Mesenteric fat pad (tissue), 1 donor: ENCODE measurements around the gene KIF5A. TPM values are rescaled to one million over a fixed set of nuclear protein-coding genes. Genes with fewer than 3 reads are reported as not detected.

Source experiments
- DNase-seq: peaks from one replicate; pipeline ENCODE4 v3.0.0-alpha.2; 2020; ENCODE audit warnings: low spot score
- total RNA-seq: library from RNA; stranded (reverse); fragmentation: NEBNext Ultra II Directional; extraction: Animal tissue kit (Norgen Biotek cat#: 25700); gene quantifications from one replicate; pipeline ENCODE4 v1.2.1, GENCODE V29; 2021
- donor health status: DM: yes; HTN: yes; CAD: no.

Gene KIF5A
- total RNA-seq, 1 donor from 2014 or later: not detected

DNA sequence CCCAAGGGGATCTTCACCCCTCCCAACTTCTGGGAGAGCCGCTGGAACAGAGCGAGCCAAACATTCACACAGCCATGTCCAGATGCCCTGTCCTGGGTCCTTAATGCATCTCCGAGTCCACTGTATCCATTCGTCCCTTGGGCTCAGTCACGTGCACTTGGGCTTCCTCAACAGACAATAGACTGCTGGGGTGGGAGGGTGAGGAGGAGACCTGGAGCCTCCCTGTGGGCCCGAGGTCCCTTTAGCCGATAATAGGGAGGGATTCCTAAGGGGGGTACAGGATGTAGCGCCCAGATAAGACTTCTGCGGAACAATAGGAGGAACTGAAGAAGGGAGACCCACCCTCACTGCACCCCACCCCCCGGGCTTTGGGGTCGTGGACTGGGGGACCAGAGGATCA, 68.1 kb downstream of the KIF5A start:
- DNase-seq: peak; percentile 55

DNA sequence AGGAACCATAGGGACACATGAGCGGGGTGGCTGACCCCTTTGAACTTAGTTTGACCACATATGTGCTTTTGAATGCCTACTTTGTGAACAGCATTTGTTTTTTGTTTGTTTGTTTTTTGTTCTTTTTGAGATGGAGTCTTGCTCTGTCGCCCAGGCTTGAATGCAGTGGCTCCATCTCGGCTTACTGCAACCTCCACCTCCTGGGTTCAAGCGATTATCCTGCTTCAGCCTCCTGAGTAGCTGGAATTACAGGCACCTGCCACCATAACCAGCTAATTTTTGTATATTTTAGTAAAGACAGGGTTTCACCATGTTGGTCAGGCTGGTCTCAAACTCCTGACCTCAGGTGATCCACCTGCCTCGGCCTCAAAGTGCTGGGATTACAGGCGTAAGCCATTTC, 68.6 kb downstream of the KIF5A start:
- DNase-seq: peak; percentile 55

DNA sequence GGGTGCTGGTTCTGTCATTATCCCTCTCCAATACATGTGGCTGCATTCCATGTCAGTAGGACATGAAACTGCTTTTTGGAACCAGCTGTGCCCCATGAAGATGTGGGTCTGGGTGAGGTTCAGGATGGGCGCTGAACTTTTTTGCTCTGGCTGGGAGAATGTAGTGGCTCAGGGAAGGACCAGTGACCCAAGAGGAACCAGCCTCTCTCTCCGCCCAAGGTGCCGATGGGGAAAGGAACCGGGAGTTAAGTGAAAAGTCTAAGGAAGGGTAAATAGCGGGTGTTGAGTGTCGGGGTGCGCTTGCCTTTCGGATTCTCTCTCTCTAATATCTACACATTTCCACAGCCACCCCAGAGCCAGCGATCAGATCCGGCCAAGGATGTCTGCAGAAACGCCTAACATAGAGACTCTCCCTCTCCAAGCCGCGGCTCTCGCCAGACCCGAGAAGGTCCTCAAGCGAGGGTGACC, 69.2 kb downstream of the KIF5A start:
- peak; percentile 87 for DNase-seq

- peak; percentile 89 for DNase-seq
Measured at GRCh38 chr12:57619434-57620244, 69.8 kb downstream of the KIF5A start.

- DNase-seq: peak; percentile 24
Measured at GRCh38 chr12:57620245-57620935, 70.5 kb downstream of the KIF5A start.

DNA sequence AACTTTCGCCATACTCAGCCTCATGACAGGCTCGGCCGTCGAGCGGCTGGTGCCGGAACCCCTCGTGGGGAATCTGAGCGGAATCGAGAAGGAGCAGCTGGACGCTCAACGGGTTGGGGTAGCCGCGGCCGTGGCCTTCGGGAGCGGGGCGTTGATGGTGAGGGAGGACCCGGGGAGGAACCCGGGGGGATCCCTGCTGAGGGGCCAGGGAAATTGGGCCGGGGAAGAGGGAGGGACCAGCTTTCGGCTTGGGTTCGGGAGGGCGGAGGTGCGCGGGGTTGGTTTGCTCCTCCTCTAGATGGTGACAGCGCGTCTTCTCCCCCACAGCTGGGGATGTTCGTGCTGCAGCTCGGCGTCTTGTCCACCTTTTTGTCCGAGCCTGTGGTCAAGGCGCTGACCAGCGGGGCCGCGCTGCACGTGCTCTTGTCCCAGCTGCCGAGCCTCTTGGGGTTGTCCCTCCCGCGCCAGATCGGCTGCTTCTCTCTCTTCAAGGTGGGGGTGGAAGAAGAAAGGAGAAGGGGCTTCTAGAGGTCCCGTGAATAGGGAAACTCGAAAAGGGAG, 71.2 kb downstream of the KIF5A start:
- peak; percentile 89 for DNase-seq

DNA sequence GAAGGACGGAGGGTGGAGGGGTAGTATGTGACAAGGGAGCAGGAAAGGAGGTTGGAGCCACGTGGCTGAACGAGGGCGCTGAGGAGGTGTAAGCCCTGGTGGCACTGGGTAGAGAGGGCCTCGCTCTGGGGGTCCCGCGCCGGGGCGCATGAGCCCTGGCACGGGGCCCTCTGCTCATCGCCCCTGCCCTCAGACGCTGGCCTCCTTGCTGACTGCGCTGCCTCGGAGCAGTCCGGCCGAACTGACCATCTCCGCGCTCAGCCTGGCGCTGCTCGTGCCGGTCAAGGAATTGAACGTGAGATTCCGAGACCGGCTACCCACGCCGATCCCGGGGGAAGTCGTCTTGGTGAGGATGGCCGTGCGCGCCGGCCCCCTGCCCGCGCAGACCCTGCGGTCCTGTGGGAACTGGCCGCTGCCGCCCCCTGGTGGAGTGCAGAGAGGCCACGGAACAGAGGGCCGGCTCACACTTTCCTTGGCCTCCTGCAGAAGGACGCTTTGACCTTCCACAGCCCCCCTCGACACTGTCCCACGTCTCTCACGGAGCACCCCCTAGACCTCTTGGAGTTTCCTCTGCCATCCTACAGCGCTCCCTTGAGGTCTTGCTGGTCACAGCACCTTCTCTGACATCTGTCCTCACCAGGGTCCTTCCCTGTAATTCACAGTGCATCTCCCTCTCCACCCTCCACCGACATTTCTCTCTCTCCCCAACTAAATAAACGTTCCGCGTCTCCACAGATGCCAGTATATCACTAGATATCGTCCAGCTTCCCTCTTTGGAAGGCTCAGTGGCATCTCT, 71.9 kb downstream of the KIF5A start:
- DNase-seq: peak; percentile 90

GRCh38 chr12:57622293-57623245, 72.7 kb downstream of the KIF5A start:
- peak; percentile 65 for DNase-seq

DNA sequence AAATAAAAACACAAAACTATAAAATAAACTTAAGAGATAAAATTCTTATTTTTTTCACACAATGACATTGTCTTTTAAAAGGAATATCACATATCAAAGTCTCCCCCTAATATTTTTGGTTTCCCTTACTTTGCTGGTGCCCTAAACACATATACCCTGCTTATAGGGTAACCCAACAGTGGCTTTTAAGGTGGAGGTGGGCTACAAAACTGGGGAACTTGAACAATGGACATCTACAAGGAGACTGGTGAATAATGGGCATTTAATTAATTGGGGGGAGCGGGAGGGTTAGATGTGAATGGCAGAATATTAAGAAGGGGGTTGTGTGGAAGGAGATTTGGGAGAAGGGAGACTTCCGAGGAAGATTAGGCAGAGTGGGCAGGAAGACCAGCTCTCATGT, 73.5 kb downstream of the KIF5A start:
- no peak for DNase-seq

DNA sequence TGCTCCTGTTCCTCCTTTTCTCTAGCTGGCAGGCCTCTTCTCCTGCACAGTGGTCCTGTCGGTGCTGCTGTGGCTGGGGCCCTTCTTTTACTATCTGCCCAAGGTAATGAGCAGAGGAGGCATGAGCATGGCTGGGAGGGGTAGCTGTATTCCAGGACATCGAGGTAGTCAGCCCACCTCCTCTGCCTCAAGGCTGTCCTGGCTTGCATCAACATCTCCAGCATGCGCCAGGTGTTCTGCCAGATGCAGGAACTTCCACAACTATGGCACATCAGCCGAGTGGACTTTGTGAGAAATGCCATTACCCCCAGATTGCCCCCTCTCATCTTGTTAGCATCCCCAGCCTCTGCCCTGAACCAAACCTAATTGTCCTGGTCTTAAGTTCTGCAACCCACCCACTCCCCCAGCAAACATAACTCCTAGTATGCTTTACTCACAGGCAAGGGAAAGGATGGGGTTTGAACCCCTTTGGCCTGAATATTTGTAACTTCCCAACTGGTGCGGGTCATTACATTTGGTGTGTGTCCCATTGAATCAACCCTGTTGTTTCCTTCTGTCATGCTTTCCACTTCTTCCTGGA, 74.1 kb downstream of the KIF5A start:
- DNase-seq: peak; percentile 59

GRCh38 chr12:57624441-57625220, 74.8 kb downstream of the KIF5A start:
- peak; percentile 76 for DNase-seq

DNA sequence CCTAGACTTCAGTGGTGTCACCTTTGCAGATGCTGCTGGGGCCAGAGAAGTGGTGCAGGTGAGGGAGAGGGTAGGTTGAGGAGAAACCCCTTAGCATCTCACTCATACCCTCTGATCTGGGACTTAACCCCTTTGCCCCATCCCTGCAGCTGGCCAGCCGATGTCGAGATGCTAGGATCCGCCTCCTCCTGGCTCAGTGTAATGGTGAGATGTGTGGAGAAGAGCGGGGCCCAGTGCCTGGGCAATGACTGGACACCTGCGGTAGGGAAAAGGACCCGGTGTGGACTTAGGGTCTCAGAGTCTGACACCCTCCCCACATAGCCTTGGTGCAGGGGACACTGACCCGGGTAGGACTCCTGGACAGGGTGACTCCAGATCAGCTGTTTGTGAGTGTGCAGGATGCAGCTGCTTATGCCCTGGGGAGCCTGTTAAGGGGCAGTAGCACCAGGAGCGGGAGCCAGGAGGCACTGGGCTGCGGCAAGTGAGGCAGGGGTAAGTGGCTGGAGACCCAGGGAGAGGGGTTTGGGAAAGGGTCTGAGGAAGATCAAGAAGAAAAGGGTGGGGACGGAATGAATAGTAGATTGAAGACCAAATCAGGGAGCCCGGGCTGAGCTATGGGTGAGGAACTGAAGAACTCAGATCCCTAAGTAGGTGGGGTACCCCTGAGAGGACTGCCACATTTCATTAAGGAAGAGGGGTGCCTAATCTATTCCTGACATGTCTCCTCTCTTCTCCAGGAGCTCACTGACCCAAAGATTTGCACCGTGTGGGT, 75.6 kb downstream of the KIF5A start:
- peak; percentile 79 for DNase-seq

GRCh38 chr12:57626111-57626920, 76.5 kb downstream of the KIF5A start:
- peak; percentile 73 for DNase-seq

- DNase-seq: peak; percentile 33
Measured at GRCh38 chr12:57626921-57627445, 77.1 kb downstream of the KIF5A start.

- peak; percentile 89 for DNase-seq
Measured at GRCh38 chr12:57627501-57628279, 77.8 kb downstream of the KIF5A start.
